OCI-LY3 (cell line): ENCODE results near the gene TNFRSF18.

Experiments used
- H2AFZ ChIP-seq: fragments of 200-600, 300-600 bp; shearing (Covaris generic); 2 replicates; pipeline ENCODE4 v1.6.0; 2014; ENCODE audit warnings: antibody characterized with exemption, low read depth, low read length
- H3K27ac ChIP-seq: fragments of 200-600, 300-600 bp; sonication (generic); 2 replicates; pipeline ENCODE4 v1.5.1; 2014; ENCODE audit warnings: mild to moderate bottlenecking, low read length, moderate library complexity, mixed read lengths
- H3K27me3 ChIP-seq: fragments of 200-600, 300-600 bp; sonication (generic); 2 replicates; pipeline ENCODE4 v1.6.1; 2014; ENCODE audit warnings: low read depth, low read length, mixed read lengths
- H3K36me3 ChIP-seq: fragments of 200-600, 300-600 bp; sonication (generic); replicated peaks from 2 replicates; pipeline ENCODE3; 2014; ENCODE audit warnings: low read depth, low read length, mixed read lengths
- H3K4me1 ChIP-seq: fragments of 300-600, 200-600 bp; sonication (generic); 2 replicates; pipeline ENCODE4 v1.6.1; 2014; ENCODE audit warnings: low read length, mixed read lengths
- H3K4me2 ChIP-seq: fragments of 200-600, 300-600 bp; sonication (generic); 2 replicates; pipeline ENCODE4 v1.6.1; 2014; ENCODE audit warnings: low read length, mixed read lengths
- H3K4me3 ChIP-seq: fragments of 300-600, 200-600 bp; sonication (generic); 2 replicates; pipeline ENCODE4 v1.5.1; 2014; ENCODE audit warnings: antibody characterized with exemption, mild to moderate bottlenecking, low read length, moderate library complexity
- H3K79me2 ChIP-seq: fragments of 300-600, 200-600 bp; shearing (Covaris generic); 2 replicates; pipeline ENCODE4 v1.6.1; 2014; ENCODE audit warnings: mild to moderate bottlenecking, low read length, mixed read lengths
- H3K9ac ChIP-seq: fragments of 300-600, 200-600 bp; shearing (Covaris generic); 2 replicates; pipeline ENCODE4 v1.6.0; 2014; ENCODE audit warnings: mild to moderate bottlenecking, low read length, moderate library complexity
- H3K9me3 ChIP-seq: fragments of 200-600, 300-600 bp; shearing (Covaris generic); 2 replicates; pipeline ENCODE4 v1.6.1; 2014; ENCODE audit warnings: low read length, mixed read lengths; ENCODE audit not compliant: insufficient read depth
- H4K20me1 ChIP-seq: fragments of 200-600, 300-600 bp; sonication (generic); 2 replicates; pipeline ENCODE4 v1.6.1; 2016; ENCODE audit warnings: low read length, mixed read lengths; ENCODE audit not compliant: insufficient read depth
- CTCF ChIP-seq: fragments of 200-600, 300-600 bp; sonication (generic); IDR thresholded peaks from 2 replicates; pipeline ENCODE4 v1.5.1; 2014; ENCODE audit warnings: antibody characterized with exemption, low read length, low read depth
- EZH2phosphoT487 ChIP-seq: fragments of 200-600 bp; shearing (Covaris generic); IDR thresholded peaks from 2 replicates; pipeline ENCODE4 v1.6.1; 2018; ENCODE audit warnings: antibody characterized with exemption, mixed run types, low read depth

The TNFRSF18 gene

GRCh38 chr1:1157426-1157913, 48.9 kb downstream of the TNFRSF18 start:
- Histone ChIP-seq H3K79me2 (no peaks in the 10 kb centered on the region), H3K36me3 (no peaks in the 10 kb centered on the region), H3K9me3 (no peaks in the 10 kb centered on the region), H3K4me2 (peak overlapping the region; percentile 94), H3K4me1 (peaks cover 6% of the 10 kb centered on the region), H3K27me3 (no peaks in the 10 kb centered on the region), H3K27ac (peak overlapping the region; percentile 55), H2AFZ (0 out of 2 replicates have a peak overlapping the region, but pooled peaks have one; percentile 26), H3K4me3 (peak overlapping the region; percentile 95), H3K9ac (peak overlapping the region; percentile 97), H4K20me1 (no peaks in the 10 kb centered on the region)
- no peak for TF ChIP-seq EZH2phosphoT487
- TF ChIP-seq CTCF: no peak

- no peak overlapping the region for H3K27ac ChIP-seq
- H3K4me2 ChIP-seq: peak overlapping the region; percentile 54
- H3K9me3 ChIP-seq: no peaks in the 10 kb centered on the region
- no peaks in the 10 kb centered on the region for H3K36me3 ChIP-seq
- no peak overlapping the region for H2AFZ ChIP-seq
- no peaks in the 10 kb centered on the region for H3K79me2 ChIP-seq
- H3K27me3 ChIP-seq: no peaks in the 10 kb centered on the region
- no peak for TF ChIP-seq CTCF
- no peak for TF ChIP-seq EZH2phosphoT487
- H3K9ac ChIP-seq: no peak overlapping the region; the same call in 1 of the 2 replicates
- peaks cover 6% of the 10 kb centered on the region for H3K4me1 ChIP-seq
- H4K20me1 ChIP-seq: no peaks in the 10 kb centered on the region
- H3K4me3 ChIP-seq: peak overlapping the region; percentile 41; the same call in 1 of the 2 replicates
Observed at GRCh38 chr1:1157033-1157365, 49.4 kb downstream of the TNFRSF18 start.

GRCh38 chr1:1156140-1157032, 50.0 kb downstream of the TNFRSF18 start:
- no peaks in the 10 kb centered on the region for H3K9me3 ChIP-seq
- peak overlapping the region; percentile 54 for H3K4me2 ChIP-seq
- no peak for TF ChIP-seq EZH2phosphoT487
- TF ChIP-seq CTCF: no peak
- no peaks in the 10 kb centered on the region for H3K27me3 ChIP-seq
- H3K9ac ChIP-seq: no peak overlapping the region; the same call in 1 of the 2 replicates
- no peak overlapping the region for H2AFZ ChIP-seq
- H3K27ac ChIP-seq: no peak overlapping the region
- no peaks in the 10 kb centered on the region for H3K79me2 ChIP-seq
- H3K4me1 ChIP-seq: peaks cover 6% of the 10 kb centered on the region
- H3K4me3 ChIP-seq: peak overlapping the region; percentile 41; the same call in 1 of the 2 replicates
- H4K20me1 ChIP-seq: no peaks in the 10 kb centered on the region
- no peaks in the 10 kb centered on the region for H3K36me3 ChIP-seq

- Histone ChIP-seq H3K4me1 (peaks cover 6% of the 10 kb centered on the region), H2AFZ (no peak overlapping the region), H3K4me2 (no peak overlapping the region), H3K27ac (no peak overlapping the region), H4K20me1 (no peaks in the 10 kb centered on the region), H3K79me2 (no peaks in the 10 kb centered on the region), H3K4me3 (no peak overlapping the region), H3K9me3 (no peaks in the 10 kb centered on the region), H3K9ac (no peak overlapping the region), H3K27me3 (no peaks in the 10 kb centered on the region), H3K36me3 (no peaks in the 10 kb centered on the region)
- TF ChIP-seq CTCF: no peak
- no peak for TF ChIP-seq EZH2phosphoT487
Observed at GRCh38 chr1:1155258-1155657, 51.1 kb downstream of the TNFRSF18 start.
